IMR-90 (cell line): ENCODE results near the gene WIPF2. TPM values are rescaled to one million over a fixed set of nuclear protein-coding genes. Genes with fewer than 3 reads are reported as not detected.

Experiments
- ATAC-seq: fragments of 200-7000 bp; cut with Tn5 transposase; 2 replicates; pipeline ENCODE4 v1.9.1; 2020; ENCODE audit warnings: low read depth, mild to moderate bottlenecking, moderate library complexity
- BruUV-seq: library from RNA; stranded (reverse); fragments of 400-500 nt; replicated peaks from 2 replicates; lab custom pipeline; 2021; lab: Mats Ljungman, UMichigan
- CTCF ChIA-PET: fragments of 300-600 bp; formaldehyde crosslinking; extraction: SDS; loops from one replicate; lab custom pipeline; 2021; ENCODE audit warnings: antibody characterized with exemption; lab: Yijun Ruan, JAX
- POLR2A ChIA-PET: fragments of 300-600 bp; sonication (Branson Sonifier 250); formaldehyde crosslinking; loops from one replicate; lab custom pipeline; 2022; ENCODE audit warnings: antibody characterized with exemption; ENCODE audit not compliant: unreplicated experiment; lab: Charles Lee
- DNase-seq: peaks from one replicate; pipeline ENCODE4 v3.0.0; 2013
- H2AFZ ChIP-seq: replicated peaks from 2 replicates; pipeline ENCODE3; 2013; ENCODE audit warnings: low read length, mild to moderate bottlenecking; ENCODE audit not compliant: poor library complexity
- H2AK5ac ChIP-seq: 2 replicates; pipeline ENCODE4 v1.6.1; 2013; ENCODE audit warnings: low read depth, low read length, inconsistent platforms
- H2AK9ac ChIP-seq: replicated peaks from 2 replicates; pipeline ENCODE3; 2013; ENCODE audit warnings: mild to moderate bottlenecking, low read depth, low read length, moderate library complexity; ENCODE audit not compliant: poor library complexity
- H2BK120ac ChIP-seq: 2 replicates; pipeline ENCODE4 v1.6.1; 2013; ENCODE audit warnings: low read depth, low read length, inconsistent platforms
- H2BK15ac ChIP-seq: 3 replicates; pipeline ENCODE4 v1.6.1; 2013; ENCODE audit warnings: low read depth, low read length, inconsistent platforms
- H2BK20ac ChIP-seq: 2 replicates; pipeline ENCODE4 v1.6.1; 2013; ENCODE audit warnings: low read depth, mild to moderate bottlenecking, inconsistent platforms, low read length, moderate library complexity
- H2BK5ac ChIP-seq: 2 replicates; pipeline ENCODE4 v1.6.1; 2013; ENCODE audit warnings: mild to moderate bottlenecking, low read depth, low read length, inconsistent platforms; ENCODE audit not compliant: poor library complexity, severe bottlenecking
- H3K14ac ChIP-seq: replicated peaks from 2 replicates; pipeline ENCODE4 v1.6.1; 2013; ENCODE audit warnings: low read depth, low read length, inconsistent platforms
- H3K18ac ChIP-seq: 2 replicates; pipeline ENCODE4 v1.6.1; 2013; ENCODE audit warnings: low read depth, low read length, control low read depth
- H3K23ac ChIP-seq: 2 replicates; pipeline ENCODE4 v1.6.1; 2013; ENCODE audit warnings: low read depth, low read length, inconsistent platforms
- H3K27ac ChIP-seq: 2 replicates; pipeline ENCODE4 v1.5.1; 2013; ENCODE audit warnings: mild to moderate bottlenecking, control low read depth, low read length; ENCODE audit not compliant: insufficient read depth
- H3K27me3 ChIP-seq: 2 replicates; pipeline ENCODE4 v1.6.1; 2013; ENCODE audit warnings: low read length; ENCODE audit not compliant: control insufficient read depth, insufficient read depth
- H3K36me3 ChIP-seq: 2 replicates; pipeline ENCODE4 v1.6.1; 2013; ENCODE audit warnings: low read length, mixed read lengths; ENCODE audit not compliant: control insufficient read depth, insufficient read depth
- H3K4ac ChIP-seq: 2 replicates; pipeline ENCODE4 v1.6.1; 2013; ENCODE audit warnings: low read depth, low read length, inconsistent platforms
- H3K4me1 ChIP-seq: 2 replicates; pipeline ENCODE4 v1.6.1; 2013; ENCODE audit warnings: low read length, mixed read lengths; ENCODE audit not compliant: control insufficient read depth, insufficient read depth
- H3K4me2 ChIP-seq: 2 replicates; pipeline ENCODE4 v1.6.1; 2013; ENCODE audit warnings: low read depth, mild to moderate bottlenecking, control low read depth, low read length, moderate library complexity
- H3K4me3 ChIP-seq: 2 replicates; pipeline ENCODE4 v1.5.1; 2013; ENCODE audit warnings: low read depth, mild to moderate bottlenecking, control low read depth, low read length, moderate library complexity; ENCODE audit not compliant: insufficient read depth
- H3K56ac ChIP-seq: 2 replicates; pipeline ENCODE4 v1.6.1; 2013; ENCODE audit warnings: low read length, inconsistent platforms; ENCODE audit not compliant: insufficient read depth; ENCODE audit errors: extremely low read depth
- H3K79me1 ChIP-seq, 2 experiments: 2 replicates each; pipeline ENCODE4 v1.6.1; 2013; ENCODE audit warnings: low read length in 2 of 2, inconsistent platforms in 1 of 2, low read depth in 1 of 2
- H3K9ac ChIP-seq: 2 replicates; pipeline ENCODE4 v1.6.1; 2013; ENCODE audit warnings: low read depth, low read length, control low read depth
- H3K9me1 ChIP-seq: 2 replicates; pipeline ENCODE4 v1.6.1; 2013; ENCODE audit warnings: low read length, inconsistent platforms; ENCODE audit not compliant: insufficient read depth
- H3K9me3 ChIP-seq: 2 replicates; pipeline ENCODE4 v1.6.1; 2013; ENCODE audit warnings: low read length; ENCODE audit not compliant: control insufficient read depth, insufficient read depth
- H4K20me1 ChIP-seq: 2 replicates; pipeline ENCODE4 v1.6.1; 2013; ENCODE audit warnings: low read length, inconsistent platforms; ENCODE audit not compliant: insufficient read depth
- H4K5ac ChIP-seq: 2 replicates; pipeline ENCODE4 v1.6.1; 2013; ENCODE audit warnings: mild to moderate bottlenecking, low read depth, low read length, control low read depth
- H4K8ac ChIP-seq, 2 experiments: 2 replicates each; pipeline ENCODE4 v1.6.1; 2013; ENCODE audit warnings: low read depth in 2 of 2, low read length in 2 of 2, control low read depth in 1 of 2, inconsistent platforms in 1 of 2
- H4K91ac ChIP-seq: 2 replicates; pipeline ENCODE4 v1.6.1; 2013; ENCODE audit warnings: low read depth, low read length, inconsistent platforms; ENCODE audit not compliant: insufficient read depth
- CEBPB ChIP-seq: IDR thresholded peaks from 2 replicates; pipeline ENCODE4 v1.6.1; 2012; ENCODE audit warnings: low read depth, low read length, improper control_type of control experiment
- MAZ ChIP-seq: IDR thresholded peaks from 2 replicates; pipeline ENCODE4 v1.6.1; 2012; ENCODE audit warnings: low read depth, mild to moderate bottlenecking, low read length, improper control_type of control experiment, moderate library complexity, borderline replicate concordance
- WGBS, 2 experiments: methylation state at CpG; one replicate each; pipeline versions ENCODE4 v1.1.5 to v1.1.7; 2013; ENCODE audit warnings: missing lambda C conversion rate in 2 of 2; ENCODE audit not compliant: insufficient read length in 1 of 2; ENCODE audit errors: extremely low coverage in 2 of 2; 5-methylcytosine and 5-hydroxymethylcytosine counted together
- dilution Hi-C: fragments of 300-500 bp; cut with HindIII; formaldehyde crosslinking; loops from one replicate; pipeline ENCODE4 v1.14.3; 2018; ENCODE audit warnings: low sequenced_read_pairs; ENCODE audit not compliant: unreplicated experiment
- in situ Hi-C: fragments of 300-500 bp; cut with MboI; formaldehyde crosslinking; loops from 3 replicates; pipeline ENCODE4 v1.14.3; 2019; ENCODE audit warnings: low sequenced_read_pairs, inconsistent platforms, mixed read lengths
- intact Hi-C: fragments of 100-400 bp; cut with micrococcal nuclease; formaldehyde crosslinking; loops from 2 replicates; pipeline ENCODE4 v1.10.0; 2022
- polyA plus RNA-seq, 3 experiments: library from polyadenylated mRNA; depleted of rRNA; stranded (reverse); fragments of >200 nt; gene quantifications; 2 replicates each; pipeline ENCODE4 v1.2.3, GENCODE V29; 2012; ENCODE audit warnings: low replicate concordance in 1 of 3
- total RNA-seq: library from RNA; depleted of rRNA; stranded (reverse); fragments of >200 nt; gene quantifications from 2 replicates; pipeline ENCODE4 v1.2.3, GENCODE V29; 2012

WIPF2 gene
- total and polyA plus RNA-seq, 2 of the 4 experiments (the other 2 are of a cell fraction) = 2.0 to 8.9 TPM

DNA sequence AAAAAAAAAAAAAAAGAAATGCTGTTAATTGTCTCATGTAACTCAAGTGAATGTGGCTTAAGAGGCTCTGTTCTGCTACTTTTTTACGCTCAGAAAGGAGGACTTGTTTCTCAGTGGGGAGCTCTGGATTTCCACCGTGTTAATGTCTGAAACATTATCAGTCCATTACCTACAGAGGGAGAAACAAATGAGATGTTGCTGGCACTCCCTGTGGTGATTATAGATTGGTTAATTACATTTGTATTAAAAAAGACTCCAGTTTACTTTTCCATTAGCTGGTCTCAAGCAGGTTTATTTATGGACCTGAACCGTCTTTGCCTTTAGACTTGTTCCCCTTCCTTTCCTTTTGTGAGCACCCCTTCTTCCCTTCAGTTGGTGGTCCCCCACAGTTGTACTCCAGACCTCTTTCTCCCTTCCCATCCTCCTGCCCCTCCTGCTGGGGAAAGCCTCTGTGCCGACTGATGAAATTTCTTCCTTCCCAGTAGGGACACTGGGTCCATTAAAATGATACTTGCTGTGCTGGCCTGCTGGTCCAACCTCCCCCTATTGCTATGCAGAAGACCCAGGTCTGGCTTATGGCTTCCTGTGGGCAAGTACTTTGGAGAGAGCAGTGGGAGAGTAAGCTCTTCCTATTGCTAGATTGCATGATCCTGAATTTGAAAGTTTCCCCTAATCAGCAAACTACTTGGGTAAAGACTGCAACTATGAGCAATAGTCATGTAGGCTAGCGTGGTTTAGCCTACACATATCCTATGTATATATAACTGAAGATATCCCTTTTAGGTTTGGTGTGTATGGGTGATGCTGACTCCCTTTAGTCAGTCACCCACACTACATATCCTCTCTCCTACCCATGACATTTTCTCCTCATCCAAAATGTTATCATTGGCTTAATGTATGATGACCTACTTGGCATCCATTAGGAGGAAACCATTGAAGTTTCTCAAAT is 76.7 kb downstream of the WIPF2 start:
- dilution Hi-C loops (no loop called here), in situ Hi-C loops (no loop called here), intact Hi-C loops (no loop called here)
- DNase-seq (no peak), ATAC-seq (no peak)
- ChIA-PET POLR2A (no interaction called here), CTCF (no interaction called here)
- Histone ChIP-seq H3K9me1 (peaks cover 3% of the 10 kb centered on the region), H2BK120ac (no peak overlapping the region), H3K14ac (no peak overlapping the region), H3K4ac (no peak overlapping the region), H2BK15ac (no peak overlapping the region), H3K9me3 (no peaks in the 10 kb centered on the region), H4K91ac (no peak overlapping the region), H3K23ac (no peak overlapping the region), H3K4me2 (no peak overlapping the region), H3K56ac (no peak overlapping the region), H3K79me1 (peaks cover 9 to 20% of the 10 kb centered on the region in 2 experiments; a peak in 3 of 4 replicates), H3K9ac (no peak overlapping the region), H4K5ac (no peak overlapping the region), H3K4me1 (peaks cover 4% of the 10 kb centered on the region; the same call in 1 of the 2 replicates), H2BK20ac (no peak overlapping the region), H2BK5ac (no peak overlapping the region), H3K36me3 (peaks cover 2% of the 10 kb centered on the region), H2AK9ac (no peak overlapping the region), H3K27me3 (no peaks in the 10 kb centered on the region), H4K20me1 (no peaks in the 10 kb centered on the region), H3K4me3 (no peak overlapping the region), H2AK5ac (no peak overlapping the region), H4K8ac (no peak overlapping the region), H2AFZ (no peak overlapping the region), H3K27ac (no peak overlapping the region), H3K18ac (no peak overlapping the region)
- no TSS peak for BruUV-seq
- 100% methylated on average over 1 of the region's 5 CpGs; no CpG with 5 or more reads in 1 of the 2 experiments for WGBS, 2 experiments
- TF ChIP-seq MAZ = no peak
- TF ChIP-seq CEBPB = no peak
